GM21423 (cell line): ENCODE results near the gene ADPRHL1.

ENCODE experiments used
- ATAC-seq: cut with Tn5 transposase; IDR thresholded peaks from one replicate; pipeline ENCODE4 v1.9.1; 2021; ENCODE audit warnings: mild to moderate bottlenecking, moderate library complexity; ENCODE audit not compliant: unreplicated experiment

The ADPRHL1 gene

GRCh38 chr13:113452942-113453901, at the start of gene ADPRHL1:
ADPRHL1 (minus strand) TSS chr13:113453488; CDS start chr13:113453437, 51 bp downstream.
- no peak for ATAC-seq

DNA sequence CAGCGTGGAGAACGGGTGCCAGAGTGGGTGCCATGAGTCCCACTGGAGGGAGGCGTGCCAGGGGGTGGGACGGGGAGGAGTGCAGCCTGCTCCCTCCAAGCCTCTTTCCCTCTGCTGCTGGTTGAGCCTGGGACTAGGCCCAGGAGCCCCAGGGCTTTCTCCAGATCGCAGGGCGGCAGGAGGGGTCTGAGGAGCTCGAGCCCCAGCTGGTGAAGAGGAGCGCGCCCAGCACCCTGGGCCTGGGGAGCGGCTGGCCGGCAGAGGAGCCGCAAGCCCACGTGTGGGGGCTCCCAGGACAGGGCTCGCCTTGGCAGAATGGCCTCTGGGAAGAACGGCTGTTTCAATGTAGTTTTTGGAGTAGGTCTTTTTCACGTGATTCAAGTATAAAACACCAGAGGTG, 49.4 kb upstream of the ADPRHL1 start:
- no peak for ATAC-seq

DNA sequence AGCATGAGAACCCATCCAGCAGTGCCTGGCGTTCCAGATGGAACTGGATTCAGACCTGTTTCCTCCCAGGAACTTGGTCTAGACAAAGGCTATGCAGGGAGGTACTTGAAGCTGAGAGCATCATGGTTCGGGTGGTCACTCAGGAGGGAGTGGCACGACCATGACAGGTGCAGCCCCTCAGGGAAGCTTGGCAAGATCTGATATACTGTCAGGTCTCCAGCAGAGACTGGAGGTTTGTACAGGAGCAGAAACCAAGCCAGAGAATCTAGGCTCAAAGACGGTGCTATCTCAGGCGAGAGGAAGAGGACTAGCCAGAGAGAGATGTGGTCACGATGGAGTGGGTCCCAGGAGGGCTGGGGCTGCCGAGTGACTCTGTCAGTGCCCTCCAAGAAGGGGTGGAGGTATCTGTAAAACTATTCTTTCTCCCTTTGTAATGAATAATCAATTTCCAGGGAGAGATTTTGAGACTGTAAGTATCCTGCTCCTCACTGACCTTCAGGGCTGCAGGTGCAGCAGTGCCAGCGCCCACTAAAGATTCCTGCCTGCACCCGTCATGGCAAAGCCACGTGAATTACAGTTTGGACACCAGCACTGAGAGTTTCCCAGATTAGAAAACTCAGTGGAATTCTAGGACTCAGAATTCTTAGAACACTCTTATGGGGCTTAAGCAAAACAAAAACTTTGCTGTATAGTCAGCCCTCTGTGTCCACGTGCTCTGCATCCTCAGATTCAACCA, 47.4 kb upstream of the ADPRHL1 start:
- no peak for ATAC-seq

DNA sequence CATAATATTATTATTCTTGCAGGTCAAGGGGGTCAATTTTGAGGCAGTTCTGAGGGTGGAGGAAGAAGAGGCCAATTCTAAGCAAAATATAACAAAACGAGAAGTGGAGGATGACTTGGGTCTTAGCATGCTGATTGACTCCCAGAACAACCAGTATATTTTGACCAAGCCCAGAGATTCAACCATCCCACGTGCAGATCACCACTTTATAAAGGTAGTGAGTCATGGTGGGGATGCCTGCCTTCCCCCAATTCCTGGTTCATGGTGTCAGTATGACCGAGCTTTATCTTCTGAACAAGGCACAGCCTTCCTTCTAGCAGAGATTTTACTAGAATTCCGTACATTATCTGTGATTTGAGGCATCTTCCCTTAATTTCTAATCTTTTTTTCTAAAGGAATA, 46.6 kb upstream of the ADPRHL1 start:
- ATAC-seq, result no peak

DNA sequence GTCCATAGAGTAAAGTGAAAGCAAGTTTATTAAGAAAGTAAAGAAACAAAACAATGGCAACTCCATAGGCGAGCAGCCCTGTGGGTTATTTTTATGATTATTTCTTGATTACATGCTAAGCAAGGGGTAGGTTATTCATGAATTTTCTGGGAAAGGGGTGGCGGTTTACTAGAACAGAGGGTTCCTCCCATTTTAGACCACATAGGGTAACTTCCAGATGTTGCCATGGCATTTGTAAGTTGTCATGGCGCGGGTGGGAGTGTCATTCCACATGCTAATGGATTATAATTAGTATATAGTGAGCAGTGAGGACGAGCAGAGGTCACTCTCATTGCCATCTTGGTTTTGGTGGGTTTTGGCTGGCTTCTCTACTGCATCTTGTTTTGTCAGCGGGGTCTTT, 45.6 kb upstream of the ADPRHL1 start:
- ATAC-seq, result no peak

GRCh38 chr13:113497217-113497616, 43.9 kb upstream of the ADPRHL1 start:
- no peak for ATAC-seq

- no peak for ATAC-seq
Measured at GRCh38 chr13:113495494-113496210, 42.4 kb upstream of the ADPRHL1 start.

- ATAC-seq, result no peak
Measured at GRCh38 chr13:113493315-113493951, 40.1 kb upstream of the ADPRHL1 start.

GRCh38 chr13:113491982-113492381, 38.7 kb upstream of the ADPRHL1 start:
- ATAC-seq, result no peak

DNA sequence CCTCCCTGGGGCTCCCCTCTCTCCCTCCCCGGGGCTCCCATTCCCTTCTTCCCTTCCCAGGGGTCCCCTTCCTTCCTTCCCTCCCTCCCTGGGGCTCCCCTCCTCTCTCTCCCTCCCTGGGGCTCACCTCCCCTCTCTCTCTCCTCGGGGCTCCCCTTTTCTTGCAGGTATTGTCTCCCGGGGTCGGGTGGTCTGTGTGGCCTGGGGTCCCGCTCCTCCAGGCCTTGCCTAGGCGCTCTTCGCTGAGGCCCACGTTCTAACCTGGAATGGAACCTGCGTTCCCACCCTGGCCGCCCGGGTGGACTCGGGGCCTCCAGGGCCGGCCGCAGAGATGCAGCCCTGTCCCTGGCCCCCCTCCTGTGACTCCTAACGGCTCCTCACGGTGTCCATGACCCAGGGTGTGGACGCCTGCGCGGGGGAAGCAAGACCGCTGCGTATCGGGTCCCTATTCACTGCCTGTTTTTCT, 38.2 kb upstream of the ADPRHL1 start:
- ATAC-seq, result no peak

- peak; percentile 83 for ATAC-seq
Measured at GRCh38 chr13:113490496-113491417, 37.5 kb upstream of the ADPRHL1 start, which contains the start of gene DCUN1D2. DCUN1D2 (minus strand) TSS chr13:113490711; CDS start chr13:113490669, 42 bp downstream.

- ATAC-seq, result peak; percentile 17
Measured at GRCh38 chr13:113489549-113490495, 36.5 kb upstream of the ADPRHL1 start.

DNA sequence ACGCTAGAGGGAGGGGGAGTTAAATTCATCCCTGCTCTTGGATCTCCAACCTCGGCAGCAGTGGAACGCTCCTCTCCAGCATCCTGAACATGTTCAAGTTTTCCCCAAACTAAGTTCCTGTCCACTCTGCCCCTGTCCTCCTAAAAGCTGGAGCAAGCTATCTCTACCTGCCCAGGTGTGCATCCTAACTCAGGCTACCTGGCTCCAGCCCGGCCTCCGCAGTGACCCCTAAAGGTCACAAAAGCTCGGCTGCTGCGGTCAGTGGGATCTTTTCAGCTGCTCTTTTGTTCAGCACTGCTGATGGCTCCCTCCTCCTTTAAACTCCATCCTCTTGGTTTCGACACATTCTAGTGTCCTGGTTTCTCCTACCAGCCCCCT, 35.9 kb upstream of the ADPRHL1 start:
- no peak for ATAC-seq

GRCh38 chr13:113488283-113488682, 35.0 kb upstream of the ADPRHL1 start:
- ATAC-seq, result no peak

DNA sequence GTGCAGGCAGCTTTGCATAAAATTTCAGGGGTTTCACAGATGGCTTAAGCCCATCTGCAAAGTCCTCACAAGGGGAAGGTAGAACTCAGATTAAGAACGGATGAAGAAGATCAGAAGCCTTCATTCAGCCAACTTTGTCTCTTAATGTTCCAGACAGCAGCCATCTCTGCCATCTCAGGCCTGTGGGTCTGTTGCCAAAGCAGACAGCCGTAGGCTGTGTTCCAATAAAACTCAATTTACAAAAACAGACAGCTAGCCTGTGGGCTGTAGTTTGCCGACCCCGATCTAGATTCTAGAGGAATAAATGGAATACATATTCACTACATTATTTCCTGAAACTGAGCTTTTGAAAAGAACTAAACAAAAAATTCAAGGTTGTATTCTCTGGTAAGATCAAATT, 33.4 kb upstream of the ADPRHL1 start:
- no peak for ATAC-seq

DNA sequence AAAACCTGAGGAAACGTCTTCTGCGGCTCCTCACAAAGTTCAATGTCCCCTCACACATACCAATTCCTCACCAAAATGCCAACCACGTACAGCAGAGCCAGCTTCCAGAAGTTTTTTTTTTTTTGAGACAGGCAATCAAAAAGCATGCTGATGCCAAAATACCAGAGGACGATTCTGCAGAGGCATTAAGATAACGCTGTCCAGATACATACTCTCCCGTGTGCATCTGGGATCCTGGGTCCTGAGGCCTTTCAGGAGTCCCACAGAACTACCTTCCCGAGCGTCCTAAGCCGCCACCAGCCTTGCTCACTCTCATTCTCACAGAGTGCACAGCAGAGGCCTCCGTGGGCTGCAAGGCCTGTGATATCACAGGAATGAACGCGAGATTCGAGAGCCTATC, 32.3 kb upstream of the ADPRHL1 start:
- ATAC-seq, result no peak

GRCh38 chr13:113483504-113484293, 30.4 kb upstream of the ADPRHL1 start:
- no peak for ATAC-seq

DNA sequence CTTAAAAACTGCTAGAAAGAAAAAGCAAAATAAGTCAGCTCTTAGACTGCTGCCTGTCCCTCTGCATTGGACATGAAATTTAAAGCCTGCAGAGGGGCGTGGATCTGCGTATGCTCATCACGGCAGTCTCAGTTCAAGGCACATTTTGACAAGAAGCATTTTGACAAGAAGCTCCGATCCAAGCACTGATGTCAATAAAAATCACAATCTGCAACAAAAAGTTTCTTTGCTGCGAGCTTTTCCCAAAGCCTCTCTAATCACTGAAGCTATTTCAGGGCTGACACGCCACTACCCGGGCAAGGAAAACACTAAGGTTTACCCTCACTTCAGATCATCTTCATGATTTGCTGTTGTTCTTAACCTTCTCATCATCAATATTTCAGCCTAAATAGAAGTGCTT, 29.8 kb upstream of the ADPRHL1 start:
- no peak for ATAC-seq
